Measurements from ENCODE around the gene TNIK. TPM values are rescaled to one million over a fixed set of nuclear protein-coding genes. Genes with fewer than 3 reads are reported as not detected.

TNIK gene
- total RNA-seq, 4 donors from 2014 or later: 30.3 to 39.0 (median 36.8) TPM

GRCh38 chr3:171239757-171240503, 220.3 kb downstream of the TNIK start:
- WGBS: 91% methylated on average over 9 of the region's 9 CpGs
- Histone ChIP-seq H3K36me3 (no peaks in the 10 kb centered on the region), H3K4me1 (peaks cover 0 to 8% (median 2%) of the 10 kb centered on the region in 4 donors), H3K4me3 (no peak overlapping the region), H3K27ac (replicated peaks in 1 of 4) (no peak overlapping the region), H3K9me3 (no peaks in the 10 kb centered on the region), H3K27me3 (no peaks in the 10 kb centered on the region)
- intact Hi-C loops (cut with DNase I): no loop called here
- DNase-seq (ENCODE audit: extremely low spot score): no peak
- TF ChIP-seq EP300 (IDR thresholded peaks at IDR 0.05): no peak

GRCh38 chr3:171237009-171237385, 223.2 kb downstream of the TNIK start:
- Histone ChIP-seq H3K4me1 (peaks cover 0 to 8% (median 2%) of the 10 kb centered on the region in 4 donors), H3K27ac (replicated peaks in 1 of 4) (no peak overlapping the region), H3K9me3 (no peaks in the 10 kb centered on the region), H3K4me3 (no peak overlapping the region), H3K36me3 (no peaks in the 10 kb centered on the region), H3K27me3 (no peaks in the 10 kb centered on the region)
- intact Hi-C loops (cut with DNase I): no loop called here
- TF ChIP-seq POLR2AphosphoS5 (IDR thresholded peaks at IDR 0.05) (no peak), POLR2A (IDR thresholded peaks at IDR 0.05; ENCODE audit: low read depth) (no peak), EP300 (IDR thresholded peaks at IDR 0.05) (no peak), CTCF (IDR thresholded peaks at IDR 0.05) (no peak)
- 90% methylated on average over 2 of the region's 2 CpGs for WGBS
- DNase-seq (ENCODE audit: extremely low spot score): no peak

- TF ChIP-seq POLR2A (IDR thresholded peaks at IDR 0.05; ENCODE audit: low read depth) (no peak), POLR2AphosphoS5 (IDR thresholded peaks at IDR 0.05) (no peak), CTCF (IDR thresholded peaks at IDR 0.05) (no peak), EP300 (IDR thresholded peaks at IDR 0.05) (no peak)
- 81% methylated on average over 8 of the region's 8 CpGs for WGBS
- H3K27ac ChIP-seq (replicated peaks in 1 of 4): peak overlapping the region in 1 of 4 donors; percentile 24
- no peak overlapping the region for H3K4me3 ChIP-seq
- H3K36me3 ChIP-seq: no peaks in the 10 kb centered on the region
- intact Hi-C loops (cut with DNase I): no loop called here
- DNase-seq (ENCODE audit: extremely low spot score): no peak
- H3K9me3 ChIP-seq: no peaks in the 10 kb centered on the region
- peaks cover 0 to 8% (median 2%) of the 10 kb centered on the region in 4 donors for H3K4me1 ChIP-seq
- no peaks in the 10 kb centered on the region for H3K27me3 ChIP-seq
Observed at GRCh38 chr3:171236265-171237008, 223.8 kb downstream of the TNIK start.

- Histone ChIP-seq H3K4me1 (peaks cover 0 to 8% (median 5%) of the 10 kb centered on the region in 4 donors), H3K27me3 (no peaks in the 10 kb centered on the region), H3K4me3 (no peak overlapping the region), H3K36me3 (no peaks in the 10 kb centered on the region), H3K9me3 (no peaks in the 10 kb centered on the region), H3K27ac (replicated peaks in 1 of 4) (no peak overlapping the region)
- TF ChIP-seq EP300 (IDR thresholded peaks at IDR 0.05): no peak
- no peak for TF ChIP-seq POLR2AphosphoS5 (IDR thresholded peaks at IDR 0.05)
- TF ChIP-seq CTCF (IDR thresholded peaks at IDR 0.05): no peak
- TF ChIP-seq POLR2A (IDR thresholded peaks at IDR 0.05; ENCODE audit: low read depth): no peak
- intact Hi-C loops (cut with DNase I): no loop called here
- 89% methylated on average over 8 of the region's 8 CpGs for whole genome bisulfite sequencing
- DNase-seq (ENCODE audit: extremely low spot score): no peak
Observed at GRCh38 chr3:171234298-171235010, 225.8 kb downstream of the TNIK start.

- no peaks in the 10 kb centered on the region for H3K36me3 ChIP-seq
- TF ChIP-seq CTCF (IDR thresholded peaks at IDR 0.05) (no peak), EP300 (IDR thresholded peaks at IDR 0.05) (no peak), POLR2A (IDR thresholded peaks at IDR 0.05; ENCODE audit: low read depth) (no peak), POLR2AphosphoS5 (IDR thresholded peaks at IDR 0.05) (no peak)
- WGBS: 76% methylated on average over 4 of the region's 4 CpGs
- intact Hi-C loops (cut with DNase I): no loop called here
- no peaks in the 10 kb centered on the region for H3K9me3 ChIP-seq
- H3K4me1 ChIP-seq: peaks cover 0 to 17% (median 11%) of the 10 kb centered on the region in 4 donors
- DNase-seq (ENCODE audit: extremely low spot score): no peak
- no peaks in the 10 kb centered on the region for H3K27me3 ChIP-seq
- H3K27ac ChIP-seq (replicated peaks in 1 of 4): no peak overlapping the region
- H3K4me3 ChIP-seq: no peak overlapping the region
Observed at GRCh38 chr3:171231361-171231760, 228.8 kb downstream of the TNIK start.

Data from esophagus muscularis mucosa (tissue), 4 donors.